HG03571 (cell line): ENCODE measurements around the gene IL17C.

Source experiments
- ATAC-seq: cut with Tn5 transposase; IDR thresholded peaks from one replicate; pipeline ENCODE4 v1.9.1; 2021; ENCODE audit not compliant: unreplicated experiment

IL17C gene

GRCh38 chr16:88645455-88645854 is 7.1 kb downstream of the IL17C start:
- ATAC-seq: no peak

DNA sequence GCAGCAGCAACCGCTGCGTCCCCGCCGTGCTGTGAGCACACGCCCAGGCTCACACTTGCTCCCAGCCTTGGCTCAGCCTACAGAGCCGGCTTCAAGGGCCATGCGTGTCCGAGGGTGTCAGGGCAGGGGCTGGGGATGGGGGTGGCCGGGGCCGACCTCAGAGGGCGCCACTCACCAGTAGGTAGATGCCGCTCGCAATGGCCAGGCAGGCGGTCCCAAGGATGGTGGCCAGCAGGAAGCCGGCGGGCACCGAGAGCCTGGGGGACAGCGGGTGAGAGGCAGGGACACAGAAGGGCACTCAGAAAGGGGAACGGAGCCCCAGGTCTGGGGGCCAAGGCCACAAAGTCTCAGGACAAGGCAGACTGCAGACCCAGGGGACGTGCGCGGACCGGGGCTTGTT is 7.6 kb downstream of the IL17C start:
- no peak for ATAC-seq

DNA sequence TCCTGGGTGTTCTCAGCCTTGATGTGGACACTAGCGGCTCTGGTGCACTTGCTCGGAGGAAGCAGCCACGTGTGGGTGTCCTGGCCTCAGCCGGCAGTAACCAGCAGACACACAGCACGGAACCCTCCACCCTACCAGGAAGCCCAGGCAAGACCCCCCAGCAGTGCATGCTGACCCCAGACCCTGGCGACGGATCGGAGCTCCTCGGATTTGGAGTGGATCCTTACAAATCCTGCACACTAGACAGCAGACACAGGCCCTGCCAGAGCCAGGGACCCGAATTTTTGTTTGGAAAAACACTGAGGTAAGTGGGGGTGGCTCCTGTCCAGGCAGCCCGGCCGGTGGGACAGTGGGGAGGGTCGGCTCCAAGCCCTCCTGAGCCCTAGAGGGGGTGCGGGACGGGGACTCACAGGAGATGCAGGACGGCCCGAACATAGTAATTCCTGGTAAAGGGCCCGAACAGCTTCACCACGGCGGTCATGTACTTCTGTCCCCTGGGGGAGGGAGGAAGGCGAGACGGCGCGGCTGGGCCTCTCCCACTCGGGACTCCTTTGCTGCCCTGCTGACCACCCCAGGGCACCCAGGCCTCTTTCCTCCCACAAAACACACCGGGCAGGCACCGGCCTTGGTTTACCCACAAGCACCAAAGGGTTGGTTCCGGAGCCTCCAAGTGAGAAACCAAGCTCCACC is 8.1 kb downstream of the IL17C start:
- ATAC-seq: no peak

DNA sequence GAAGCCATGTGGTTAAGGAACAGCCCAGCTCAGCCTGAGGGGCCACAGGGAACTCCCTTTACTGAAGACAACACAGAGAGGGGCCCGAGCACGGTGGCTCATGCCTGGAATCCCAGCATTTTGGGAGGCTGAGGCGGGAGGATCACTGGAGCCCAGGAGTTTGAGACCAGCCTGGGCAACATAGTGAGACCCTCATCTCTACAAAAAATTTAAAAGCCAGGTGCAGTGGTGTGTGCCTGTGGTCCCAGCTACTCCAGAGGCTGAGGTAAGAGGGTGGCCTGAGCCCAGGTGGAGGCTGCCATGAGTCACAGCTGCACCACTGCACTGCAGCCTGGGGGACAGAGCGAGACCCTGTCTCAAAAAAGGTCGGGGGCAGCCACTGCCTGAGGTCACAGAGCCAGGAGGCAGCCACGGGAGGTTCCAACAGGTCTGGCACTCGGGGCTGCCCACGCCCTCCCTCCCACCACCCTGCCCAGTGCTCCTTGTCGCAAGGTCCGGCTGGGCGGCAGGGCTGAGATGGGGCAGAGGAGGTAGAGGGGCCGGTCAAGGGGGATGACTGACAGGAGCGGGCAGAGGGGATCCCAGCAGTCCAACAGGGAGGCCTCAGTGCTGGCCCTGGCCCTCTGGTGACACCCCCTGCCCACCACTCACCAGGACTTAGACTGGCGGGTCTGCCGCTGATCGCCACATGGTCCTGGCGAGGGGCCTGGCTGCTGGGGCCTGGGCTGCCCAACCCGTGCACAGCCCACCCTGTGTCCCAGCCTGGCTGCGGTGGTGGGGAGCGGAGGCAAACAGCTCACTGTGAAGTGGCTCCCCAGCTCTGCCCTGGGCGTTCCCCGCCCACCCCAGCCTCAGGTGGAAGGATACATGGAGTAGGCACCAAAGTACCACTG is 9.1 kb downstream of the IL17C start:
- ATAC-seq: no peak

GRCh38 chr16:88649195-88649923 is 11.0 kb downstream of the IL17C start:
- no peak for ATAC-seq

DNA sequence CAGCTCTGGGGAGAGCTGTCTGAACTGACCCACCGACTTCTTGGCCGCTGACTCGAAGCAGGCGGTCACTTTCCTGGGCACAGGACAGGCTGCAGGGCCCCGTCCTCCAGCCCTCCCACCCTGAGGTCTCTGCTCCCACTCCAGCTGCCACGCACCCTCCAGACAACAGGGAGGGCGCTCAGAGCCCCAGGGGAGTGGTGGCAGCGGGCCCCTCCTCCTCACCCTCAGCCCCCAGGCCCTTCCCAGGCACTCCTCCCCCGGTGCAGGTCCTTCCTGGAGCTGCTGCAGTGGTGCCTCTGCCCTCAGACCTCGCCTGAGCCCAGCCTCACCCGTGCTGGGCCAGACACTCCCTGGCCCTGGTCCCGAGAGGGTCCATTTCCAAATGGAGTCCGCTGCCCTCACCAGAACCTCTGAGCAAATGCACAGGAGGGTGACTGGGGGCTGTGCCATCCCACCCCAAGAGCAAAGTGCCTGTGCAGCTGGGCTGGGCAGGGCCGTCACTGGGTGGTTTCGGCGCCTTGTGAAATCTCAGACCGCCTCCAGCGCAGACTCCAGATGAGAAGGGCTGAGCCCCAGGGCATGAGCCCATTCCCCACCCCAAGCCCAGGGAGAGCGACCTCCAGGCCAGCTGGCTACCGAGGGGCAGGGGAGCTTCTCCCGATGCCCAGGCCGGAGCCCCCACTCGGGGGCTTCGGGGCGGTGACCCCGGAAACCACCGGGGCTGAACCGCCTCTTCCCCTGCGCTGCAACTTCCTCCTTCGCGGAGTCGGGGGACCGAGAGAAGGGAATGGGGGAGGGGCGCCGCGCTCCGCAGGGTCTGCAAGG is 11.8 kb downstream of the IL17C start:
- peak; percentile 14 for ATAC-seq

GRCh38 chr16:88650749-88651275 is 12.4 kb downstream of the IL17C start, which contains the start of gene CYBA:
Gene CYBA, minus strand, starts transcription at chr16:88651053. Its CDS starts 40 bp downstream, at chr16:88651013.
- ATAC-seq: peak; percentile 64

DNA sequence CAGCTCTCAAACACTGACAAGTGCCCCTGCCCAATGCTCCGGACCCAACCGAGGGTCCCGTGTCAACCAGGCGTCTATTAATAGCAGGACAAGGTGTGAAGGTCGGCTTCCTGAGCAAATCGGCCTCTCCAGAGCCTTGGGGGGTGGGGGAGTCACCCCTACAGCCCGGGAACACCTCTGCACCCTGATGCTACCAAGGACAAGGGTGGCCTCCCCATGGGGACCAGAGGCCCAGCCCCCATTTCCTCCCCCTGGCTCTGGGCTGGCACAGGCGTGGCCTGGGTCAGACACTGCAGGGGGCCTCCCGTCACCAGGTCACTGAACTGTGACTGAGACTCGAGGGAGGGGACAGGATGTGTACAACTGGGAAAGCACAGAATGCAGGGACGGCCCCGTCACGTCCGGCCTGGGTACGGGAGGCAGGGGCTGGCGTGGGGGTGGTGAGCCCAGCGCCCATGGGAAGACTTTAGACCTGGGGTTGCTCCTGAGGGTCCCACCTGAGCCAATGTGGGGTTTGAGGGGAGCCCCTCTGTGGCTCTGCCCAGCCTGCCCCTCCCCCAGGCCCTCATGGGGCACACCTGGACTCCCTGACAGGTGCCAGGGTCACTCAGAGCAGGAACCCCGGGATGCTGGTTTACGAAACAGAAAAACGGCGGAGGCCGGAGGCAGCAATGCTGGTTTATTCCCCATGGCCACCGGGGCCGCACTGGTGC is 13.1 kb downstream of the IL17C start:
- peak; percentile 61 for ATAC-seq

GRCh38 chr16:88651989-88652761 is 13.8 kb downstream of the IL17C start:
- ATAC-seq: no peak

GRCh38 chr16:88652762-88653063 is 14.3 kb downstream of the IL17C start:
- ATAC-seq: no peak

DNA sequence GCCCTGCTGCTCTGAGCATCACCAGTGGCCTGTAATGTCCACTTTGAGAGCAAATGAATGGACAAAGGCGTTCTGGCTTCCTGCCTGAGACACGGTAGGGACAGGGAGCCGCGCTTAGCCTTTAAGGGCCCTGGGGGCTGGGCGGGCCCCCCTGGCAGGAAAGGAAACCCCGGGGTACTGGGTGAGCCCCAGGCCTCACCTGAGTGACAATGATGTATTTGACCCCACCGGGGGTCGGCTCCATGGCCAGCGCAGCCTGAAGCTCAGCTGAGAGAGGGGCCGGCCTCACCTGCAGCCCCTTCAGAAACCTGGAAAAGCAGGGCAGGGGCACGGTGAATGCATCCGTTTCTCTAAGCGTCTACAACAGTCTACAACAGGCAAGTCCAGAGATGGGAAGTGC is 14.7 kb downstream of the IL17C start:
- no peak for ATAC-seq

DNA sequence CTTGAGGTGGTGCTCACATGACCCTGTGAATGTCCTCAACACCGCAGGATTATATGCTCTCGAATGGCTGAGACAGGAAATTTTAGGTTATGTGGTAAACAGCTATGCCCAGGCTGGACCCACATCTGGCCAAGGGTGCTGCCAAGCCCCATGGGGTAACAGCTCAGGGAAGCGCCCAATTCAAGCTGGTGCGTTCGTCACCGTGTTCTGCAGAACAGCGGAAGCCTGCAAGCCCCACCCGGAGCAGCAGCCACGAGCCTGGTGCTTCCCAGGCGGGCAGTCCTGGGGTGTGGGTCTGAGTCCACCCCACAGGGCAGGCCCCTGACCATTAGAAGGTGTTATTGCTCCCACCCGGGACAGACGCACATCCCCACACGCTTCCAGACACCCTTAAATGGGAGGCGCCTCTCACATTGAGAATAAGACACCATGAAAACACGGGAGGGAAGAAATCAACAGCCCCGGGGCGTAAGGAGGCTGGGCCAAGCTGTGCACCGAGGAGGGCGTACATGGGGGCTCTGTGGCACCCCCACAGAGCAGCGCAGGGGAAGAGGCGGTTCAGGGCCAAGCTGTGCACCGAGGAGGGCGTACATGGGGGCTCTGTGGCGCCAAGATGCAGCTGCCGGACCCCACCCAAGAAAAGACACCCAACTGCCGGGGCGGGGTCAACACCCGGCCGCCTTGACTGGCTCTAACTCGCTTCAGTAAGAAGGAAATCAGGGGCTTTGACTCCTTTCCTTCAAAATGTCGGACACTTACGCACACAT is 15.4 kb downstream of the IL17C start:
- no peak for ATAC-seq

DNA sequence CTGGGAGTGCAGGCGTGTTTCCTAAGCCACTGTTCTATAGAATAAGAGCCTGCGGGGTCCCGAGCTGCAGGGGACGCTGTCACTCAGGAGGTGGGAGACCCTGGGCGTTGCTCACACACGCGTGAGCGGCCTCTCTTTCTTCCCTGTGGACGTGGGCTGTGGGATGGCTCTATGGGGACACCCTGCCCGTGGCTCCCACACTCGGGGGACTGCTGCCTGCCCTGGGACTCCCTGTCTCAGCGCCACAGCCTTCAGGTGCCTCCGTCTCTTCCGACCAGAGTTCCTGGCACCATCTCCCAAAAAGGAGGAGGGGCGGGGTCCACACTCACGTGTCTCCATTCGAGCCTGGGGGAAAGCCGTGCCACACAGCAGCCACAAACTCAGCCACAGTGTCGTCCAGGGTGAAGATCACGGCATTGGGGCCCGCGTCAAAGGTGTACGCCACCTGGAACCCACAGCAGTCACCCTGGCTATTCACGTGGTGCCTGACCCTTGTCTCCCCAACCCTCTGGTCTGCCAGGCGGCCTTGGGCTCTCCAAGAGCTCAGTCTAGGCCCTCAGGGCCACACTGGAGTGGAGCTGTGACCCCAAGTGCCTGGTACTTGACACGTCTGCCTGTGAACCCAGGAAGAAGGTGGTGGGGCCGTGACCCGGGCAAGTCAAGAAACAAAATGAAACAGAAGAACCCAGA is 16.1 kb downstream of the IL17C start:
- ATAC-seq: no peak

- no peak for ATAC-seq
Observed at GRCh38 chr16:88655053-88655732, 16.8 kb downstream of the IL17C start.

DNA sequence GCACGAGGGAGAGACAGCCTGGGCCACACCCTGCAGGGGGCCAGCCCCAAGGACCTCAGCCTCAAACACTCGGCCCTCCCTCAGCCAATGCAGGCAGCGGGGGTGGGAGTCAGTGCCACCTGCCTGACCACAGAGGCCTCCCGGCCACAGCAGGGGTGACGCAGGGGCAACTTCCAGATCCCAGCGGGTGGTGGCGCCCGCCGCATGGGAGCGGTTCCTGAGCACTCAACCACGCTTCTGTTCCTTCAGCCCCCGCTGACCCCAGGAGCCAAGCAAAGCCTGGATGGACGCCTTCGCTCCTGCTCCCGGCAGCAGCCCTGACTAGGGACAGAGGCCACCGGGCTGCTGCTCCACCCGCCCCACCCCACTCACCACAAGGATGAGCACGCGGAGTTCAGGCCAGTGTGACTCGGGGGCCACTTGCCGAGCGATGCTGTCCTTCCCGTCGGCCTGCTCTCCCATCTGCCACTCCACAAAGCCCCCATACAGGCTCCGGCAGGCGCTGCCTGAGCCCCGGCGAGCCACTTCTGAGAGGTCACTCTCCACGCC is 17.4 kb downstream of the IL17C start:
- ATAC-seq: no peak

DNA sequence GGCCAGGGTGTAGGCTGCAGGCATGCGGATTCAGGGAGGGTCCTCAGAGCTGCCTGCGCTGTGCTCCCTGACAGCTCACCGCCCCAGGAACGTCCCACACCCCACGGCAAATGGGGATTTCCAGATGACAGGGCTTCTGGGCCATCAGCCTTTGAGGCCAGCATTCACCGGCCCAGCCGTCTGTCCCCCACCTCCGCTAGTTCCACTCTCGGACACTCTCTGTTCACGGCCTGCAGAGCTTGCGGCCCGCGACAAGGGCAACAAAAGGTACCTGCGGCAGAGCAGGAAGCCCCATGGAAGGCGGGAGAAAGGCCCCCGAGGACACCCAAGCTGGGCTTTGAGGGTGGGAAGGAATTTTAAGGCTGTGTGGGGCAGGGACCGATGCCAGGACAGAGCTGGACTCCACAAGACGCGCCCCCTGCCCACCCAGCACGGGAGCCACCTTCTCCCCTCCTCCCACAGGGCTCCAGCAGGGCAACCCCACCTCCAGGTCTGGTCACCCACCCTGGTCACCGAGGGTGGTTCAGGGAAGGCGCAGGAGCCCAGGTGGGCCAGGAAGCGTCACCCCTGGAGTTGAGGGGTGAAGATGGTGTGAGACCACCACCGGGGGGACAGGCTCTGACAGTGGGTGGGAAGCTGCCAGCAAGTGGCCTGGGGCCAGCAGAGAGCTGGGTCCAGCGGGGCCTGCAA is 18.1 kb downstream of the IL17C start:
- no peak for ATAC-seq
